Skeletal muscle satellite cell (primary cell): ENCODE measurements around the gene RYR3. TPM values are rescaled to one million over a fixed set of nuclear protein-coding genes. Genes with fewer than 3 reads are reported as not detected.

Experiments used
- H3K27me3 ChIP-seq: 2 replicates; pipeline ENCODE4 v1.7.0; 2013; ENCODE audit warnings: low read length; ENCODE audit not compliant: control insufficient read depth, insufficient read depth
- H3K36me3 ChIP-seq: 2 replicates; pipeline ENCODE4 v1.7.0; 2013; ENCODE audit warnings: mild to moderate bottlenecking, control low read depth, low read length; ENCODE audit not compliant: insufficient read depth
- H3K4me1 ChIP-seq: 2 replicates; pipeline ENCODE4 v1.7.0; 2013; ENCODE audit warnings: low read length; ENCODE audit not compliant: control insufficient read depth, insufficient read depth
- H3K4me2 ChIP-seq: 2 replicates; pipeline ENCODE4 v1.7.0; 2013; ENCODE audit warnings: mild to moderate bottlenecking, low read length
- H3K4me3 ChIP-seq: 2 replicates; pipeline ENCODE4 v1.7.0; 2013; ENCODE audit warnings: low read length
- H3K9ac ChIP-seq: 2 replicates; pipeline ENCODE4 v1.7.0; 2013; ENCODE audit warnings: mild to moderate bottlenecking, low read depth, low read length, moderate library complexity
- H3K9me3 ChIP-seq: replicated peaks from 2 replicates; pipeline ENCODE4 v1.7.0; 2013; ENCODE audit warnings: mild to moderate bottlenecking, control low read depth, low read length
- small RNA-seq: library from RNA; depleted of rRNA; stranded (forward); fragments of <200 nt; gene quantifications from one replicate; pipeline ENCODE3, GENCODE V24; 2012

Gene RYR3

GRCh38 chr15:33913459-33913858, 602.7 kb downstream of the RYR3 start:
- no peaks in the 10 kb centered on the region for H3K36me3 ChIP-seq

More at GRCh38 chr15:33913459-33913858, 602.7 kb downstream of the RYR3 start:
- Histone ChIP-seq H3K4me2 (no peak overlapping the region), H3K4me3 (no peak overlapping the region), H3K9ac (no peak overlapping the region), H3K9me3 (no peaks in the 10 kb centered on the region), H3K27me3 (no peaks in the 10 kb centered on the region), H3K4me1 (peaks cover 26% of the 10 kb centered on the region)

Small RNAs within 50 kb of the gene (small RNA-seq; reads per million reads assigned to genes)
- not detected for gene RF00019
